ENCODE measurements around the gene ST7.

DNA sequence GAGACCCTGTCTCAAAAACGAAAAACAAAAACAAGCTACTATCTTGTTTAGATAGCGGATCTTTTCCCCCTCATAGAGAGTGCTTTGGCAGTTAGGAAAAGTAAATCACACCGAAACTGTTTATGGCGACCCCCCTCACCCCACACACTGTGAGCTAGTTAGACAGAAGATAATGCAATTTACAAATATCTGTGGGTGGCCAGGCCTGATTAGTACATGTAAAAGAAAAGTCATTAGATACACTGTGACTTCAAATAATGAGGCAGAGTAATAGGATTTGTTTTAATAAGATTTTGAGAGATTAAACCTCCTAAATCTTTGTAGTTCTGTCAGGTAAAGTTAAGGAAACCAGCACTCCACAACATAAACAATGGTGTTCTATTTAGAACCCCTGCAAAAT lies 121.1 kb downstream of the ST7 start:
- TF ChIP-seq HDAC2 (IDR thresholded peaks at IDR 0.05) (no peak), BHLHE40 (IDR thresholded peaks at IDR 0.05; ENCODE audit: low read depth, low read length) (no peak), CTCF (IDR thresholded peaks at IDR 0.05) (no peak), HEYL (CRISPR knock-in tag; IDR thresholded peaks at IDR 0.05) (no peak), NR3C1 (IDR thresholded peaks at IDR 0.05) (no peak), CHD2 (IDR thresholded peaks at IDR 0.05; ENCODE audit: low read length, partially characterized antibody) (no peak), EP300 (IDR thresholded peaks at IDR 0.05) (no peak), ZFP36 (IDR thresholded peaks at IDR 0.05; ENCODE audit: borderline replicate concordance, partially characterized antibody) (no peak), POLR2A (IDR thresholded peaks at IDR 0.05; ENCODE audit: low read length) (no peak), RNF2 (IDR thresholded peaks at IDR 0.05; ENCODE audit: borderline replicate concordance, low read depth) (no peak)
- TF ChIP-seq, protein P1, sequence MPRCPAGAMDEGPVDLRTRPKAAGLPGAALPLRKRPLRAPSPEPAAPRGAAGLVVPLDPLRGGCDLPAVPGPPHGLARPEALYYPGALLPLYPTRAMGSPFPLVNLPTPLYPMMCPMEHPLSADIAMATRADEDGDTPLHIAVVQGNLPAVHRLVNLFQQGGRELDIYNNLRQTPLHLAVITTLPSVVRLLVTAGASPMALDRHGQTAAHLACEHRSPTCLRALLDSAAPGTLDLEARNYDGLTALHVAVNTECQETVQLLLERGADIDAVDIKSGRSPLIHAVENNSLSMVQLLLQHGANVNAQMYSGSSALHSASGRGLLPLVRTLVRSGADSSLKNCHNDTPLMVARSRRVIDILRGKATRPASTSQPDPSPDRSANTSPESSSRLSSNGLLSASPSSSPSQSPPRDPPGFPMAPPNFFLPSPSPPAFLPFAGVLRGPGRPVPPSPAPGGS (IDR thresholded peaks at IDR 0.05): no peak
- TF ChIP-seq, protein P2, sequence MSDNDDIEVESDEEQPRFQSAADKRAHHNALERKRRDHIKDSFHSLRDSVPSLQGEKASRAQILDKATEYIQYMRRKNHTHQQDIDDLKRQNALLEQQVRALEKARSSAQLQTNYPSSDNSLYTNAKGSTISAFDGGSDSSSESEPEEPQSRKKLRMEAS (IDR thresholded peaks at IDR 0.05): no peak
